GM19238 (cell line): ENCODE results near the gene PPM1F.
A peak's percentile ranks its signal among the peaks of the same experiment; 100 is the strongest.
"Not testable (repeated sequence)": the region's sequence is repeated elsewhere in the genome, so short reads cannot be mapped to it uniquely, and the experiment has no call there.

Experiments used
- DNase-seq: peaks from one replicate; pipeline ENCODE4 v3.0.0; 2011; ENCODE audit warnings: low spot score; ENCODE audit not compliant: insufficient read length

The PPM1F gene

GRCh38 chr22:21921729-21922128 lies 30.9 kb downstream of the PPM1F start:
- DNase-seq, result no peak

- no peak for DNase-seq
Observed at GRCh38 chr22:21921184-21921721, 31.4 kb downstream of the PPM1F start.

GRCh38 chr22:21920341-21921183 lies 32.1 kb downstream of the PPM1F start:
- DNase-seq, result no peak

- DNase-seq, result no peak
Observed at GRCh38 chr22:21919526-21920307, 32.9 kb downstream of the PPM1F start.

GRCh38 chr22:21918466-21919185 lies 34.0 kb downstream of the PPM1F start:
- no peak for DNase-seq

- no peak for DNase-seq
Observed at GRCh38 chr22:21917959-21918261, 34.7 kb downstream of the PPM1F start.

- DNase-seq, result no peak
Observed at GRCh38 chr22:21917181-21917958, 35.3 kb downstream of the PPM1F start.

- no peak for DNase-seq
Observed at GRCh38 chr22:21916309-21916918, 36.2 kb downstream of the PPM1F start.

GRCh38 chr22:21915624-21916308 lies 36.9 kb downstream of the PPM1F start:
- no peak for DNase-seq

- not testable (repeated sequence) for DNase-seq
Observed at GRCh38 chr22:21914033-21914642, 38.5 kb downstream of the PPM1F start.

- not testable (repeated sequence) for DNase-seq
Observed at GRCh38 chr22:21910367-21910766, 42.3 kb downstream of the PPM1F start.

GRCh38 chr22:21909871-21910270 lies 42.8 kb downstream of the PPM1F start:
- DNase-seq, result no peak

GRCh38 chr22:21907638-21908522 lies 44.8 kb downstream of the PPM1F start:
- DNase-seq, result no peak

GRCh38 chr22:21905234-21905633 lies 47.4 kb downstream of the PPM1F start:
- not testable (repeated sequence) for DNase-seq

- DNase-seq, result no peak
Observed at GRCh38 chr22:21904250-21904789, 48.3 kb downstream of the PPM1F start.

- no peak for DNase-seq
Observed at GRCh38 chr22:21903283-21903682, 49.4 kb downstream of the PPM1F start.

- DNase-seq, result peak; percentile 39
Observed at GRCh38 chr22:21902296-21903087, 50.2 kb downstream of the PPM1F start.
